ENCODE data around the gene CALML3.

The CALML3 gene

GRCh38 chr10:5506751-5507648 is 17.8 kb upstream of the CALML3 start:
- no peak for DNase-seq (ENCODE audit: low read depth)

- DNase-seq (ENCODE audit: low read depth), result no peak
These were observed 17.1 kb upstream of the CALML3 start for GRCh38 chr10:5507649-5508131.

- no peak for DNase-seq (ENCODE audit: low read depth)
These were observed 16.6 kb upstream of the CALML3 start for GRCh38 chr10:5508161-5508604.

GRCh38 chr10:5508786-5509185 is 16.0 kb upstream of the CALML3 start:
- DNase-seq (ENCODE audit: low read depth), result no peak

- no peak for DNase-seq (ENCODE audit: low read depth)
These were observed 15.5 kb upstream of the CALML3 start for GRCh38 chr10:5509236-5509635.

GRCh38 chr10:5509691-5510090 is 15.1 kb upstream of the CALML3 start:
- DNase-seq (ENCODE audit: low read depth), result no peak

- DNase-seq (ENCODE audit: low read depth), result no peak
These were observed 14.3 kb upstream of the CALML3 start for GRCh38 chr10:5510281-5511072.

GRCh38 chr10:5511231-5511884 is 13.4 kb upstream of the CALML3 start:
- no peak for DNase-seq (ENCODE audit: low read depth)

GRCh38 chr10:5511885-5512280 is 12.9 kb upstream of the CALML3 start:
- no peak for DNase-seq (ENCODE audit: low read depth)

- DNase-seq (ENCODE audit: low read depth), result no peak
These were observed 12.4 kb upstream of the CALML3 start for GRCh38 chr10:5512331-5512730.

- DNase-seq (ENCODE audit: low read depth), result no peak
These were observed 11.7 kb upstream of the CALML3 start for GRCh38 chr10:5512881-5513612.

GRCh38 chr10:5514226-5514850 is 10.4 kb upstream of the CALML3 start:
- no peak for DNase-seq (ENCODE audit: low read depth)

GRCh38 chr10:5515948-5516761 is 8.6 kb upstream of the CALML3 start:
- DNase-seq (ENCODE audit: low read depth), result no peak

GRCh38 chr10:5517546-5517945 is 7.2 kb upstream of the CALML3 start:
- DNase-seq (ENCODE audit: low read depth), result no peak

- DNase-seq (ENCODE audit: low read depth), result no peak
These were observed 6.6 kb upstream of the CALML3 start for GRCh38 chr10:5518143-5518542.

GRCh38 chr10:5519054-5519453 is 5.7 kb upstream of the CALML3 start:
- no peak for DNase-seq (ENCODE audit: low read depth)

GRCh38 chr10:5522913-5523560 is 1.7 kb upstream of the CALML3 start:
- DNase-seq (ENCODE audit: low read depth), result no peak

GRCh38 chr10:5523796-5524574 is 776 bp upstream of the CALML3 start:
- no peak for DNase-seq (ENCODE audit: low read depth)

Data from stromal cell of bone marrow (primary cell).